CD4-positive, alpha-beta T cell treated with Interleukin-1 beta for 1 hour (primary cell): ENCODE data around the gene GRB10.
A peak's percentile ranks its signal among the peaks of the same experiment; 100 is the strongest.

ENCODE experiments used
- DNase-seq, 2 donors: peaks; one replicate each; pipeline ENCODE4 v3.0.0-alpha.2; 2020 to 2022

Gene GRB10

DNA sequence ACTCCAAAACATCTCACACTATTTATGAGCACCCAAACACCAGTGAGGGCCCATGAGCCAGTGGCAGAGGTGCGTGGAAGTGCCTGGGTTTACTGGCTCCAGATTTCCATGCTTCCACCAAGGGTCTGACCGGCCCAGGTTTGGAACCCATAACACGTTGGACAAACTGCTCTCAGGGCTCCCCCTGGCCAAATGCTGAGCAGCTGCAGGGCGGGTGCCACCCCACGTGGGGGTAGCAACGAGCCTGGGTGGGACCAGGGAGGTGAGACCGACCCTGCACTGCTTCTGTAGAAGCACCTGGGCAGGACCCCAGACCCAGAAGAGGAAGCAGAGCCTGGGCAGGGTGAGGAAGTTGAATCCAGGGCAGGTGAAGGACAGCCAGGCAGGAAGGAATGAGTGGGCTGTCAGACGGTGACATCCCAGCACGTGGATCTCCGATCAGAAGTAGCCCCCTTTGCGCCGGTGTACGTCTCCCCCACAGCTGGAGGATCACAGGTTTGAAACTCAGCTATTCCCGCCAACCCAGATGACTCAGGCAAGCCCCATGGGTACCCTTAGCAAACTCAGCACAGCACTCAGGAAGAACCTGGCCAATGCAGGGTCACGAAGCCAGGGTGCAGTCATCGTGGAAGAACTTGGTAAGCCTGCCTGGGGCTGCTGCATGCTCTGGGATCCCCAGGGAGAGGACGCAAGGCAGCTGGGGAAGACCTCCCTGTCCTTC is 117.1 kb downstream of the GRB10 start:
- no peak for DNase-seq

GRCh38 chr7:50664937-50665336 is 117.8 kb downstream of the GRB10 start:
- DNase-seq, result no peak

DNA sequence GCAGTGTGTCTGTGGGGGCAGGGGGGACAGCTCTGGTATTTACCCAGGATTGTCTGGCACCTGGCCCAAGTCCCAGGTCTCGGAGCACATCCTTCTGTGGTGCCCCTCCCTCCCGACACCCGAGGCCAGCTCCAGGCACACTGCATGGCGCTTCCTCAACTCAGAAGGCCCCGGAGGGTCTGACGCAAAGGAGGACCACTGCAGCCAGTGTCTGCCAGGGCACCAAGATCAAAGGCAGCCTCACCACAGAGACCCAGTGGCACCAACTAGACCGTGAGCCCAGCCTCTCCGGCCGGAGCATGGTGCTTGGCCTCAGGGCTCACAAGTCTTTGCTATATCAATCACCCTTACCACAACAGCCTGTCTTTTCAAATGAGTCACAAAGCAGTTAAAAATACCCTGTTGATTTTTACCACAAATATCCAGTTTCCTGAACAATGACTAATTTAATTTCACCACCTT is 118.2 kb downstream of the GRB10 start:
- DNase-seq, result no peak

DNA sequence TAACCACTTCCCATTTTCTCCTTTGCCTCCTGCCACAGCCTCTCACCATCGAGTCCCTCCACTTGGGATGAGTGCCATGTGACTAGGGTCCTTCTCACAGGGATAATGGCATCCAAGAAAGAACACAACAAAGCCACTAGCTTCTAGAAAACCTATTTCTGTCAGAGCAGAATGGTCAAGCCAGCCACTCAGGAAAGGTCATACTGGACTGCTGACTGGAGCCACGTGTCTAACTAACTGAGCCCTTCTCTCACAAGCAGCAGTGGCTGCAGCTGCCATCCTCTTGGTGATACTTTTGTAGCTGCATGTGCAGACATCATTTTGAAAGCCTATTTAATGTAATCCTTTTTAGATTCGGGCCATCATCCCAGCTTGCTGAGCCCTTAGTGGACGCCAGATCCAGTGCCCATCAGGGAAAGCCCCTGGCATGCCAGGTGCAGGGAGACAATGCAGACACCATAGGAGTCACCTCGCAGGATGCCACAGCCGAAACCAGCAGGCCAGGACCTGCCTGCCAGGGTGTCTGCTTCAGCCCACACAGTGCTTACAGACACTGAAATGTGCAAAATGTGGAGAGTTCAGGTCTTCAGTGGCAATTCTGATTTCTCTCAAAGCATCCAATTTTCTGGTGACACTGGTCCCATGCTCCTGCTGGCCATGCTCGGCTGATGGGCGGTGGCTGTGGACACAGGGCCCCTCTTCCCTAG is 119.1 kb downstream of the GRB10 start:
- no peak for DNase-seq

- no peak for DNase-seq
These were observed 119.7 kb downstream of the GRB10 start for GRCh38 chr7:50662996-50663395.

DNA sequence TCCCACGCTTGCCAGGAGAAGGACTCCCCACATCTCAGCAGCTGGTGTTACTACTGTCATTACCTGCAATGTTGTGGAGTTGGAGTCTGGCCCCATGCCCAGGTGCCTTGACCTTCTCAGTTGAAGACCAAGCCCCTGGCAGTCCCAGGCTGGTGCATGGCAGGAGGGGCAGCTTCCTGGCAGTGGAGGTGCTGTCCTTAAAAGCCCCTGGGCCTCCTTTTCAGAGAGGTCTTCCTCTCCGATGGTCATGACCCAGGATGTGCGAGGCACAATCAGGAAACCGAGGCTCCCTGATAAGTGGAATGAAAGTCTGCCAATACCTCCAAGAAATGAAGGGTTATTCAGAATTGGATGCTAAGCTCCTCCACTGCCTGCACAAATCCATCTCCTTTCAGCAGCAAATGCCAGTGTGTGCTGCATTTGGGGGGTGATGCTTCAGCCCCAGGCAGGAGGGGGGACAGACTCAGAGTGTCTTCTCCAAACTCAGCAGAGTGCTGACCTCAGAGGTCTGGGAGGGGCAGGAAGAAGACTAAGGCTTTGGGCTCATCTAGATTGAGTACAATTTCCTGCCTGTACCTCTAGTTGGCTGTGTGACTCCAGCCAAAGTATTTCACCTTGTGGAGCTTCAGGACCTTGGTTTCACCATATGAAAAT is 120.5 kb downstream of the GRB10 start:
- peak in 1 of 2 donors; percentile 33 for DNase-seq

DNA sequence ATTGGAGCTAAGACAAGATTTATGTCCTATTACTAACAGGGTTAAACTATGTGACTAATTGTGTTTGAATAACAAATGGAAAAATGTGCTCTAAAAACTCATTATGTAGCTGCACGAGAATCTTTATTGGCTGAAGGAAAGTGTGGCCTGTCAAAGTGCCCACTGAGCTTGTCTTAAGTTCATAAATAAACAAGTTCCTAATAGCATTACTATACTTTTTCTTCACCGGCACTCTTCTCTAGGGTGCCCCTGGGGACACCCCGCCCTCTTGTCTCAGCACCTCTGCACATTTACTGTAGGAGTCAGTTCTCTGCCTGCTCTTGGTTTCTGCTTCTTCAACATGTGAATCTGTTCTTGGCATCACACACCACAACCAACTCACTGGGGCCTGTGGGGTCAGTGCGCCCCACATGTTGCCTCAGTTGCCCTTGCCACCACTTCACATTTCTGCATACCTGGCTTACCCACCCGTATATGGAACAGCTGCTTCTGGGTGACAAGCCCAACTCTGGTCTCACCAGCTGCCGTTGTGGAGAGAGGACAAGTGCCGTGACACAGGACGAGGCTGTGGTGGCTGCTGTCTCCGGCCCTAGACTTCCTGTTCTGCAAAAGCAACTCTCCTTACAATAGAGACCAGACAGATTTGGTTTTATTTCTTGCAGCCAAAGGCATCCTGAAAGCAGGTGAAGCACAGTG is 121.2 kb downstream of the GRB10 start:
- DNase-seq, result peak; percentile 11 to 30

DNA sequence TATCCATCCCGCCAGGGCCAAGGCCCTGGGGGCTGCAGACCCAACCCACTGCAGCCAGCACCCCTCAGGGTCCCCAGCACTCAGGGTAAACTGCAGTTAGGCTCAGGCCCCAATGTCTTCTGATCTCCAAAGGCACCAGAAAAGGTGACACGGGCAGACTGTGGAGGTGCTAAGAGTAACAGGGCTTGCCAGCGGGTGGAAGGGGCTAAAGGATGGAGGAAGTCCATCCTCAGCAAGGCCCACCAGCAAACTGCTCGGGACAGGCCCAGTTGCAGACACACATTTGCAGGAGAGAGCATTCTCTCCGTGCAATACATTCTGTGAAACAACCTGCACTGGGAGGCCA is 121.9 kb downstream of the GRB10 start:
- no peak for DNase-seq

- peak; percentile 54 for DNase-seq
These were observed 122.5 kb downstream of the GRB10 start for GRCh38 chr7:50660040-50660829.

GRCh38 chr7:50659329-50659965 is 123.2 kb downstream of the GRB10 start:
- DNase-seq, result no peak

GRCh38 chr7:50658696-50659095 is 124.0 kb downstream of the GRB10 start:
- no peak for DNase-seq

DNA sequence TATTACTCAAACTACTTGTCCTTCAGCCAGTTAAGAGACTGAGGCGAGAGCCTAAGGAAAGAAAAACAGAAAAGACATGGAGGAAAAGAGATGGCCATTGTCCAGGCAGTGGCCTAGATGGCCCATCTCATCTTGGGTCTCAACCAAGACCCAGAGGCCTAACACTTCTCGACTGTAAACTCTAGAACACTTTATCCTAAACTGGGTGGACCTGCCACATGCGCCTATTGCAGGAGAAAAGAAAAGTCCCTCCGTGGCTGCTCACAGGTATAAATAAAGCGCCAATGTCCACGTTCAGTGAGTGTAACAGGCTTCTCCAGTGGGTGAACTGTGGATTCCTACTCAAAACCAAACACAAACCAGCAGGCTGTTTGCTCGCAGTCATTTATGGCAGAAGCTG is 124.8 kb downstream of the GRB10 start:
- no peak for DNase-seq

DNA sequence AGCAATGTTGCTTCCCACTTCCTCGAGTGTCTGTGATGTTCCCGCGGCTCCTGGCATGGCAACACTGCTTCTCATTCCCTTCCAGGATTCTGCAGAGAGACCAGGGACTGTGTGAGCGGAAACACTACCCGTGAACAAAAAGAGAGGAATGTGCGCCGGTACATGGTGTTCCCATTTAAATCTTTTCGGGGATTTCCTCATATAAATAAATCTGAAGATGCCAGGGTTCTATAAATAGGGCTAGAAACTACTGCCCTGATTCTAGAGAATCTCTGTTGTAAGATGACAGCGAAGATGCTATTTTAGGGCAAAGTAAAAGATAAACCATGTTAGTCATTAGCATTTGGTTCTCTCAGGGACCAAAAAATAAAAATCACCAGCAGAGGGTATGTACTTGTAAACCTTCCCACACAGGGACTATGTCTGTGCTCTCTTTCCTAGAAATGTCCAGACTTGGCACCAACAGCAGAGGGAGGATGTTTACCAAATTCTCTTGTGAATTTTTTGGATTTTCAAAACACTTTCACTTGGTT is 125.3 kb downstream of the GRB10 start:
- DNase-seq, result no peak

DNA sequence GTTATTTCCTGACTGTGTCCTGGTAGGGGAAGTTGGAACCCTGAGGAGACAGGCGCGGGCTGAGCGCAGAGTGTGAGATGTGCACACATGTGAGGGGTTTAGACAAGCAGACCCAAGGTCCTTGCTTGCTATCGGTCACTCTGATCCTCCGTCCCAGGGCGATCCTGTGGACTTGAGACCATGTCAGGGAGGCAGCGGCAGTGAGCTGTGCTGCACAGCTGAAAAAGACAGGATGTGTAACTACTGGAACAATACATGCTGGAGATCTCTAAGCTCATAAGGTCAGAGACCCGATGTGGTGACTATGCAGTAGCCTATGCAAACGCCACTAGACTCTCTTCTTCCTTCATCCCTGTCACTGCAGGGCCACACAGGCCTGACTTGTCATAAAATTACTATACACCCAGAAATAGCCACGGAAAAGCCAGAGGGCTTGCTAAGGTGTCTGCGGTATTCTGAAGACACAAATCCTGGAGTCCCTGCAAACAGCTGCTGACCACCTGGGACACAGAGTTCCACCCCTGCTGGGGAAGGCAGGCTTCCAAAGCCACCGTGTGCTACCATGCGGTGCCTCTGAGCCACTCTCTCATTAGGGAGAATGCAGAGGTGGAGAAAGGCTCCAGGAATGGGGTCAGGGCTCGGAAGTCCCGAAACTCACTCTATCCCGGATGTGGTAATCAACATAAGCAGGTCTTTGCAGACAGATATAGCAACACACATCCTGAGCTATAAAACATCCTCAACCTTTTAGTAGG is 126.4 kb downstream of the GRB10 start:
- no peak for DNase-seq

DNA sequence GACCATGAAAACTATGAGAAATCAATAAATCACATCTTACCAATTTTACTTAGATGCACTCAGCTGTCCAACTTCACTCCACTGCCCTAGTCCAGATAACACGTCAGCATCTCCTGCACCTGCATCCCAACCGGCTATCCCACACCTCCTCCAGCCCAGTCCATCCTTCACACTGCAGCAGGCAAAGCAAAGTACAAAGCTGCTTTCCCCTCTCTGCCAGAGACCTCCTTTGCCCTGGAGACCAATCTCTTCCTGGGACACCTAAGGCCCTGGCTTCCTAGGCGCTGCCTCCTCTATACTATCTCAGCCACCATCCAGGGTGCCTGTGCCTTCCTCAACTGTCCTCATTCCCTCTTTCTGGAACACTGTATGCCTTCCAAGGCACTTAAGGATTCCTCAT is 127.2 kb downstream of the GRB10 start:
- no peak for DNase-seq

DNA sequence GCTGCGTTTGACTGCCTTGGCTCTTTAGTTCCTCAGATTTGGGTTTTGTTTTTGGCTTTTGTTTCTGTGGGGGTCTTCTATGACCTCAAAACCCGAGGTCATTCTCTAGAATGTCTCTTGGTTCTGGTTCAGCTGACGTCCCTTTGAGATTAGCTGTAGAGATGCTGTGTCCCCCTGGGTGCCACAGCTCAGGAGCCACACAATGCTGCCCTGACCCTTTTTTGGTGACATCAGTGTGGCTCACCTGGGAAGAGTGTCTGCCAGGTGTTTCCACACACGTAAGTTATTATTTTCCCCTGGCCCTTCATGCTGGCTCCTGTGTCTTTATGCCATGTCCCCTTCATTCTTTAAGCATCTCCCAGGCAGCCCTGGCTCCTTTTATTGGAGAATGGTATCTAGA is 127.7 kb downstream of the GRB10 start:
- no peak for DNase-seq

DNA sequence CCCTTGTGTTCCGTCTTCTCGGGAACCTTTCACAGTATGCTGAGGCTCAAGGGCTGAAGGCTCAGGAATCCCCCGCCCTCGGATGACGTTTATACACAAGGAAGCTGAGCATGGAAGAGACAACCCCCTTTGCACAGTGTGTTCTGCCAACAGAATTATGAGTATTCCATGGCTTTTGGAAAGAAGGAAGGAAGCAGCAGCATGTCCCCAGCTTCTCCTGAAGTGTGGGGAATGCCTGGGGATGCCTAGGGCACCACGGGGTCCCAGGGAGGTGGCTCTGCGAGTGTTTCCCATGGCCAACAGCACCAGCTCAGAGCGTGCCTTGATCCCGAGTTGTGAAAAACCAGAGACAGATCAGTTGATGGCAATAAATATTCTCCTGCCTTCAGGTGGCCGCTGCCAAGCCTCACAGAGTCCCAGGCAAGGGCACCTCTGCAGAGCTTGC is 128.7 kb downstream of the GRB10 start:
- no peak for DNase-seq

- no peak for DNase-seq
These were observed 129.4 kb downstream of the GRB10 start for GRCh38 chr7:50653126-50653864.

DNA sequence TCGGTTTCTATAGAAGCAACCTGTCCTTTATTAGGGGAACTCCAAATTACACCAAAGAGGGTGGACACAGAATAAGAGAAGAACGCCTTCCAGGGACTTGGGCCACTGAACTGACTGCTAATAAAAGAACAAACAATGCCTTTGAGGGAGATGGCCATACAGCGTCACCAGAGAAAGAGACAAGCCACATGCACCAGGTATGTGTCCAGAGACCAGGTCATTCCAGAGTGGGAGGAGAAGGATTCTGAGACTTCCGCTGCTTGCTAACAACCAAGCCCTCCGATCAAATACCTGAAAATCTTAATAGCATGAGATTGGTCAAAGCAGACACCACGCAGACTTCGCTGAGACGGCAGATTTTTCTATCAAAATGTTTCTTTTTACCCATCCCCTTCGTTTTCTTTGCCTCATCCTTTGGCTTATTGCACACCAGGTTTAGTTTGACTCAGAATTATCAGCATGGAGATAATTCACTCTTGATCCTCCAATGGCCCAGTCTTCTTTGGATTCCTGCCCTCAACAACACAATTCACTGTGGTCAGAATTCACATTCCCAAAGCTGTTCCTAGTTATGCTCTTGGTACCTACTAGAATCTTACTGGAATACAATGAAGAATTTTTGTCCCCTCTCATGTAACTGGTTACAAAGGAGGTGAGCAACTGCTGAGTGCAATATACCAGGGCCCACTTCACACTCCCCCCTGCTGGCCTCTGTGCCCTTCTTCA is 130.1 kb downstream of the GRB10 start:
- no peak for DNase-seq
